GM23338 (cell line): ENCODE results near the gene CD2BP2. TPM values are rescaled to one million over a fixed set of nuclear protein-coding genes. Genes with fewer than 3 reads are reported as not detected.

Experiments
- ATAC-seq: fragments of 200-7000 bp; cut with Tn5 transposase; 3 replicates; pipeline ENCODE4 v1.9.1; 2020
- DNase-seq: peaks from one replicate; pipeline ENCODE4 v3.0.0-alpha.2; 2015; ENCODE audit warnings: low spot score
- H2AFZ ChIP-seq: fragments of 200-600 bp; sonication (generic); 2 replicates; pipeline ENCODE4 v1.8.0; 2016; ENCODE audit warnings: antibody characterized with exemption, mild to moderate bottlenecking, moderate library complexity
- H3F3A ChIP-seq: fragments of 200-600 bp; sonication (generic); replicated peaks from 2 replicates; pipeline ENCODE4 v1.8.0; 2017; ENCODE audit warnings: antibody characterized with exemption, mixed run types, low read depth
- H3K27ac ChIP-seq: fragments of 200-600 bp; sonication (generic); 2 replicates; pipeline ENCODE4 v1.6.1; 2016; ENCODE audit warnings: low read depth
- H3K27me3 ChIP-seq: fragments of 200-600 bp; sonication (generic); 2 replicates; pipeline ENCODE4 v1.8.0; 2016; ENCODE audit warnings: mild to moderate bottlenecking, mixed run types, moderate library complexity; ENCODE audit not compliant: insufficient read depth
- H3K36me3 ChIP-seq: fragments of 200-600 bp; sonication (generic); 2 replicates; pipeline ENCODE4 v1.8.0; 2016; ENCODE audit warnings: mild to moderate bottlenecking; ENCODE audit not compliant: insufficient read depth
- H3K4me1 ChIP-seq: fragments of 200-600 bp; sonication (generic); 2 replicates; pipeline ENCODE4 v1.8.0; 2016; ENCODE audit warnings: mild to moderate bottlenecking, moderate library complexity; ENCODE audit not compliant: insufficient read depth
- H3K4me2 ChIP-seq: fragments of 200-600 bp; sonication (generic); 2 replicates; pipeline ENCODE4 v1.7.1; 2017; ENCODE audit warnings: mixed run types
- H3K4me3 ChIP-seq: fragments of 200-600 bp; sonication (generic); 2 replicates; pipeline ENCODE4 v1.6.1; 2016; ENCODE audit warnings: mixed run types
- H3K79me2 ChIP-seq: fragments of 200-600 bp; sonication (generic); replicated peaks from 2 replicates; pipeline ENCODE4 v1.8.0; 2017; ENCODE audit warnings: mild to moderate bottlenecking; ENCODE audit not compliant: insufficient read depth
- H3K9me2 ChIP-seq: fragments of 200-600 bp; sonication (generic); 2 replicates; pipeline ENCODE4 v1.8.0; 2017; ENCODE audit not compliant: insufficient read depth
- H4K20me1 ChIP-seq: fragments of 200-600 bp; sonication (generic); replicated peaks from 2 replicates; pipeline ENCODE4 v1.8.0; 2017; ENCODE audit warnings: mild to moderate bottlenecking; ENCODE audit not compliant: insufficient read depth
- H3K27ac Mint-ChIP-seq: 2 replicates; pipeline ENCODE4 v1.8.0; 2020; ENCODE audit warnings: inconsistent platforms, mild to moderate bottlenecking, moderate library complexity, mixed read lengths
- H3K27me3 Mint-ChIP-seq: 3 replicates; pipeline ENCODE4 v1.8.0; 2022; ENCODE audit warnings: low read depth, mild to moderate bottlenecking, moderate library complexity, mixed read lengths, inconsistent platforms; ENCODE audit not compliant: insufficient read depth, poor library complexity
- H3K36me3 Mint-ChIP-seq: 3 replicates; pipeline ENCODE4 v1.8.0; 2021; ENCODE audit warnings: low read depth, mild to moderate bottlenecking, inconsistent platforms, moderate library complexity, mixed read lengths
- H3K4me1 Mint-ChIP-seq: 3 replicates; pipeline ENCODE4 v1.8.0; 2020; ENCODE audit warnings: mild to moderate bottlenecking, inconsistent platforms, mixed read lengths
- H3K4me3 Mint-ChIP-seq: 3 replicates; pipeline ENCODE4 v1.8.0; 2021; ENCODE audit warnings: moderate library complexity, mild to moderate bottlenecking, inconsistent platforms, mixed read lengths
- H3K9me3 Mint-ChIP-seq: 3 replicates; pipeline ENCODE4 v1.8.0; 2020; ENCODE audit warnings: moderate library complexity, mild to moderate bottlenecking, inconsistent platforms, mixed read lengths
- CREB1 ChIP-seq: fragments of 250-450 bp; sonication (Bioruptor Pico); IDR thresholded peaks from 2 replicates; pipeline ENCODE4 v1.5.0; 2020; ENCODE audit warnings: low read depth, mild to moderate bottlenecking, moderate library complexity
- ETS1 ChIP-seq: IDR thresholded peaks from 2 replicates; pipeline ENCODE4 v1.6.1; 2016; ENCODE audit warnings: antibody characterized with exemption
- EZH2 ChIP-seq: fragments of 200-600 bp; sonication (generic); IDR thresholded peaks from one replicate; pipeline ENCODE4 v1.8.0; 2017; ENCODE audit warnings: antibody characterized with exemption, mild to moderate bottlenecking, low read depth; ENCODE audit not compliant: unreplicated experiment
- EZH2phosphoT487 ChIP-seq: fragments of 200-600 bp; sonication (generic); IDR thresholded peaks from one replicate; pipeline ENCODE4 v1.8.1; 2018; ENCODE audit warnings: antibody characterized with exemption; ENCODE audit not compliant: unreplicated experiment
- JUNB ChIP-seq: IDR thresholded peaks from one replicate; pipeline ENCODE4 v1.6.1; 2016; ENCODE audit warnings: antibody characterized with exemption; ENCODE audit not compliant: unreplicated experiment
- NANOG ChIP-seq: IDR thresholded peaks from 2 replicates; pipeline ENCODE4 v1.6.1; 2016; ENCODE audit warnings: antibody characterized with exemption, borderline replicate concordance
- REST ChIP-seq: IDR thresholded peaks from one replicate; pipeline ENCODE4 v1.6.1; 2018; ENCODE audit warnings: antibody characterized with exemption; ENCODE audit not compliant: unreplicated experiment
- STAT1 ChIP-seq: IDR thresholded peaks from one replicate; pipeline ENCODE4 v1.6.1; 2016; ENCODE audit warnings: antibody characterized with exemption; ENCODE audit not compliant: unreplicated experiment
- ZNF114 ChIP-seq: fragments of 250-450 bp; sonication (Bioruptor Pico); IDR thresholded peaks from 2 replicates; pipeline ENCODE4 v1.5.0; 2020; ENCODE audit warnings: mild to moderate bottlenecking, moderate library complexity
- ZNF462 ChIP-seq: fragments of 250-450 bp; sonication (Bioruptor Pico); IDR thresholded peaks from 2 replicates; pipeline ENCODE4 v1.5.0; 2020; ENCODE audit warnings: mild to moderate bottlenecking, moderate library complexity
- polyA plus RNA-seq: library from polyadenylated mRNA; unstranded; fragments of >200 nt; fragmentation: Nextera tagmentation; extraction: Ambion mirVana; gene quantifications from 2 replicates; pipeline ENCODE4 v1.2.1, GENCODE V29; 2016
- total RNA-seq: library from RNA; depleted of rRNA; stranded (reverse); fragments of >200 nt; shearing (Covaris generic); gene quantifications from 2 replicates; pipeline ENCODE4 v1.2.3, GENCODE V29; 2014

CD2BP2 gene
- total and polyA plus RNA-seq, 2 experiments from 2014 or later: 23.1 to 38.7 TPM

DNA sequence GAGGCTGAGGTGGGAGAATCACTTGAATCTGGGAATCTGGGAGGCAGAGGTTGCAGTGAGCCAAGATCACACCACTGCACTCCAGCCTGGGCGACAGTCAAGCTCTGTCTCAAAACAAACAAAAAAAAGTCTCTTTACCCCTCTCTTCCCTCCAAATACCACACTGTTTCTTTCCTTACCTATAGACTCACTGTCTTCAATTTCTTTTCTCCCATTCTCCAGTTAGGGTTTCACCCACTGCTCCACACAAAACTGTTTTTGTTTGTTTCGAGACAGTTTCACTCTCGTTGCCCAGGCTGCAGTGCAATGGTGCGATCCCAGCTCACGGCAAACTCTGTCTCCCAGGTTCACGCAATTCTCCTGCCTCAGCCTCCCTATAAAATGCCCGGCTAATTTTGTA is 6.1 kb upstream of the CD2BP2 start:
- H3K36me3 ChIP-seq: no peaks in the 10 kb centered on the region
- peaks cover 8% of the 10 kb centered on the region; the same call in 1 of the 2 replicates for H4K20me1 ChIP-seq
- peaks cover 23% of the 10 kb centered on the region for H3K4me1 Mint-ChIP-seq
- no peak overlapping the region for H3K27ac ChIP-seq
- H3F3A ChIP-seq: no peaks in the 10 kb centered on the region
- no peak overlapping the region for H2AFZ ChIP-seq
- no peak overlapping the region for H3K4me2 ChIP-seq
- no peaks in the 10 kb centered on the region; the same call in 1 of the 3 replicates for H3K9me3 Mint-ChIP-seq
- H3K27ac Mint-ChIP-seq: no peak overlapping the region
- peaks cover 35% of the 10 kb centered on the region for H3K36me3 Mint-ChIP-seq
- no peak for DNase-seq
- peaks cover 12% of the 10 kb centered on the region for H3K79me2 ChIP-seq
- H3K9me2 ChIP-seq: no peaks in the 10 kb centered on the region
- no peak overlapping the region; the same call in 2 of the 3 replicates for H3K4me3 Mint-ChIP-seq
- ATAC-seq: no peak
- H3K27me3 Mint-ChIP-seq: peaks cover 11% of the 10 kb centered on the region
- peaks cover under 1% of the 10 kb centered on the region; the same call in 1 of the 2 replicates for H3K4me1 ChIP-seq
- H3K4me3 ChIP-seq: no peak overlapping the region
- H3K27me3 ChIP-seq: no peaks in the 10 kb centered on the region
- TF ChIP-seq STAT1: no peak
- no peak for TF ChIP-seq REST
- TF ChIP-seq EZH2: no peak
- no peak for TF ChIP-seq CREB1 (CRISPR knock-in tag)
- no peak for TF ChIP-seq JUNB
- TF ChIP-seq EZH2phosphoT487: no peak
- no peak for TF ChIP-seq ZNF462 (CRISPR knock-in tag)
- no peak for TF ChIP-seq ETS1
- no peak for TF ChIP-seq NANOG
- TF ChIP-seq ZNF114: no peak
